GM18909 (cell line): ENCODE measurements around the gene VARS1.

Experiments
- ATAC-seq: cut with Tn5 transposase; IDR thresholded peaks from one replicate; pipeline ENCODE4 v1.9.1; 2021; ENCODE audit warnings: mild to moderate bottlenecking; ENCODE audit not compliant: unreplicated experiment, poor library complexity

The VARS1 gene

GRCh38 chr6:31749301-31750036, 46.1 kb downstream of the VARS1 start:
- ATAC-seq, result no peak
